K562 (cell line): ENCODE results near the gene S100A7A. TPM values are rescaled to one million over a fixed set of nuclear protein-coding genes. Genes with fewer than 3 reads are reported as not detected.

Experiments used
- ATAC-seq: fragments of 200-7000 bp; cut with Tn5 transposase; 3 replicates; pipeline ENCODE4 v1.9.1; 2020; ENCODE audit warnings: moderate library complexity
- BruUV-seq: library from RNA; stranded (reverse); fragments of 400-500 nt; replicated peaks from 2 replicates; lab custom pipeline; 2021; lab: Mats Ljungman, UMichigan
- CTCF ChIA-PET: fragments of 300-600 bp; formaldehyde crosslinking; extraction: SDS; loops from one replicate; lab custom pipeline; 2021; ENCODE audit warnings: low intra/inter-chr PET ratio; lab: Yijun Ruan, JAX
- POLR2A ChIA-PET: fragments of 300-600, 350-650 bp; sonication (Branson Sonifier 250); formaldehyde crosslinking; extraction: SDS; loops from one replicate; lab custom pipeline; 2021; ENCODE audit warnings: antibody characterized with exemption, inconsistent platforms; lab: Yijun Ruan, JAX
- DNase-seq, 4 experiments: peaks; one replicate each; pipeline versions ENCODE4 v3.0.0 to v3.0.0-alpha.2; 2011 to 2018; ENCODE audit warnings: low spot score in 3 of 4, mixed read lengths in 3 of 4; ENCODE audit errors: extremely low read depth in 1 of 4
- FAIRE-seq: peaks from 2 replicates; lab custom pipeline; 2011; peaks lifted over from hg19 to GRCh38; lab: Jason Lieb, UNC
- H2AFZ ChIP-seq: 2 replicates; pipeline ENCODE4 v1.6.0; 2011; ENCODE audit warnings: low read depth, low read length, control low read depth, inconsistent platforms
- H3K27ac ChIP-seq: fragments of 200-600 bp; 3 replicates; pipeline ENCODE4 v1.8.0; 2011; ENCODE audit warnings: low read depth, mild to moderate bottlenecking, control low read depth, inconsistent platforms, low read length, moderate library complexity, mixed read lengths; ENCODE audit errors: extremely low read depth
- H3K27me3 ChIP-seq, 2 experiments: fragments of 300-600 bp in 1 of 2; 2 replicates in 1 of 2; 3 replicates in 1 of 2; pipeline versions ENCODE4 v1.6.0 to v1.8.0; 2011; ENCODE audit warnings: inconsistent platforms in 2 of 2, low read length in 2 of 2, mild to moderate bottlenecking in 1 of 2, mixed read lengths in 1 of 2, moderate library complexity in 1 of 2; ENCODE audit not compliant: control insufficient read depth in 2 of 2, insufficient read depth in 2 of 2
- H3K36me3 ChIP-seq: fragments of 300-600 bp; 3 replicates; pipeline ENCODE4 v1.8.0; 2011; ENCODE audit warnings: mild to moderate bottlenecking, low read length, inconsistent platforms; ENCODE audit not compliant: control insufficient read depth, insufficient read depth
- H3K4me1 ChIP-seq, 2 experiments: fragments of 200-600 bp in 1 of 2; replicated peaks in 1 of 2; 2 replicates in 1 of 2; 3 replicates in 1 of 2; pipeline versions ENCODE4 v1.5.1 to v1.8.0; 2011; ENCODE audit warnings: inconsistent platforms in 2 of 2, low read length in 2 of 2, mild to moderate bottlenecking in 1 of 2, mixed read lengths in 1 of 2, moderate library complexity in 1 of 2; ENCODE audit not compliant: control insufficient read depth in 2 of 2, insufficient read depth in 2 of 2
- H3K4me2 ChIP-seq: 2 replicates; pipeline ENCODE4 v1.6.1; 2011; ENCODE audit warnings: low read length, control low read depth, inconsistent platforms, mixed read lengths; ENCODE audit not compliant: insufficient read depth
- H3K4me3 ChIP-seq: fragments of 200-600 bp; sonication (generic), shearing (Covaris generic); 2 replicates; pipeline ENCODE4 v1.5.1; 2016; ENCODE audit warnings: control low read depth, inconsistent platforms
- H3K79me2 ChIP-seq: fragments of 200-600 bp; 3 replicates; pipeline ENCODE4 v1.8.0; 2011; ENCODE audit warnings: low read length, inconsistent platforms; ENCODE audit not compliant: control insufficient read depth, insufficient read depth
- H3K9ac ChIP-seq, 2 experiments: 2 replicates each; pipeline versions ENCODE4 v1.6.0 to v1.6.1; 2011; ENCODE audit warnings: low read depth in 2 of 2, low read length in 2 of 2, control low read depth in 1 of 2, inconsistent platforms in 1 of 2, mild to moderate bottlenecking in 1 of 2, mixed read lengths in 1 of 2; ENCODE audit not compliant: insufficient read depth in 1 of 2
- H3K9me1 ChIP-seq: one replicate; pipeline ENCODE4 v1.6.0; 2011; ENCODE audit warnings: inconsistent platforms, mild to moderate bottlenecking, low read length, moderate library complexity; ENCODE audit not compliant: control insufficient read depth, insufficient read depth
- H3K9me3 ChIP-seq: replicated peaks from 2 replicates; pipeline ENCODE4 v1.5.1; 2011; ENCODE audit warnings: low read depth, low read length, inconsistent platforms; ENCODE audit not compliant: control insufficient read depth, insufficient read depth
- H4K20me1 ChIP-seq: replicated peaks from 2 replicates; pipeline ENCODE4 v1.6.1; 2011; ENCODE audit warnings: low read length, inconsistent platforms, mixed read lengths; ENCODE audit not compliant: control insufficient read depth, insufficient read depth
- CHD2 ChIP-seq: IDR thresholded peaks from 2 replicates; pipeline ENCODE4 v1.6.1; 2011; ENCODE audit warnings: low read depth, low read length
- CSDE1 ChIP-seq, 2 experiments: fragments of 450-650 bp; IDR thresholded peaks; 2 replicates each; pipeline ENCODE4 v1.6.1; 2016; ENCODE audit warnings: mild to moderate bottlenecking in 1 of 2
- GATA2 ChIP-seq: sonication (generic); formaldehyde crosslinking; IDR thresholded peaks from 2 replicates; pipeline ENCODE4 v1.4.0; 2020; ENCODE audit warnings: mild to moderate bottlenecking, missing genetic modification reagents
- KAT2B ChIP-seq: IDR thresholded peaks from one replicate; pipeline ENCODE4 v1.6.1; 2012; ENCODE audit warnings: low read depth, mild to moderate bottlenecking, control low read depth, inconsistent platforms, low read length, moderate library complexity
- NCOA4 ChIP-seq: fragments of 450-650 bp; IDR thresholded peaks from 2 replicates; pipeline ENCODE4 v1.6.1; 2018; ENCODE audit warnings: mild to moderate bottlenecking; ENCODE audit not compliant: partially characterized antibody
- PHF20 ChIP-seq: fragments of 450-650 bp; IDR thresholded peaks from 2 replicates; pipeline ENCODE4 v1.6.1; 2018; ENCODE audit not compliant: partially characterized antibody
- PYGO2 ChIP-seq: fragments of 450-650 bp; IDR thresholded peaks from 2 replicates; pipeline ENCODE4 v1.6.1; 2016; ENCODE audit warnings: mild to moderate bottlenecking, missing genetic modification characterization, moderate library complexity, missing compliant biosample characterization
- ZBTB17 ChIP-seq: fragments of 450-650 bp; formaldehyde crosslinking; IDR thresholded peaks from 2 replicates; pipeline ENCODE4 v1.4.0; 2020; ENCODE audit warnings: mild to moderate bottlenecking
- ZC3H11A ChIP-seq: IDR thresholded peaks from 2 replicates; pipeline ENCODE4 v1.6.1; 2012; ENCODE audit warnings: low read depth, low read length, improper control_type of control experiment
- ZFP1 ChIP-seq: fragments of 450-650 bp; formaldehyde crosslinking; IDR thresholded peaks from 2 replicates; pipeline ENCODE4 v1.4.0; 2020; ENCODE audit warnings: mild to moderate bottlenecking, mixed read lengths
- WGBS: fragments of 100-300 bp; shearing (Covaris generic); methylation state at CpG from one replicate; pipeline ENCODE4 v1.1.6; 2016; ENCODE audit warnings: low coverage, mixed read lengths; ENCODE audit not compliant: insufficient coverage; ENCODE audit errors: missing lambda C conversion rate; 5-methylcytosine and 5-hydroxymethylcytosine counted together
- in situ Hi-C: fragments of 300-500 bp; cut with MboI; formaldehyde crosslinking; loops from 4 replicates; pipeline ENCODE4 v1.15.0; 2018; ENCODE audit warnings: inconsistent platforms, mixed read lengths
- intact Hi-C: fragments of 100-400 bp; cut with micrococcal nuclease; formaldehyde crosslinking; loops from 2 replicates; pipeline ENCODE4 v1.14.2; 2022
- polyA plus RNA-seq, 8 experiments: library from polyadenylated mRNA; depleted of rRNA in 4 of 8; stranded (reverse) in 5 of 8; unstranded in 3 of 8; fragments of >200 nt; fragmentation: Nextera tagmentation in 2 of 8; fragmentation: Illumina TruSeq in 1 of 8; extraction: Ambion mirVana in 2 of 8; extraction: Trizol in 1 of 8; gene quantifications; 2 replicates each; pipeline versions ENCODE4 v1.2.1 to v1.2.3, GENCODE V29; 2011 to 2014; ENCODE audit warnings: inconsistent platforms in 1 of 8, missing spikeins in 1 of 8
- total RNA-seq, 7 experiments: library from RNA; depleted of rRNA in 6 of 7; stranded (reverse); fragments of >200 nt in 6 of 7; fragmentation: Illumina TruSeq in 2 of 7; extraction: Trizol in 2 of 7; gene quantifications; 2 replicates each; pipeline versions ENCODE4 v1.2.1 to v1.2.3, GENCODE V29; 2011 to 2021; ENCODE audit warnings: low replicate concordance in 1 of 7
- TF ChIP-seq, protein P1 (sequence below): fragments of 200-800 bp; sonication (Bioruptor generic); IDR thresholded peaks from 2 replicates; pipeline ENCODE4 v1.6.1; 2017; ENCODE audit warnings: missing genetic modification characterization, missing compliant biosample characterization
- TF ChIP-seq, protein P2 (sequence below): sonication (generic); formaldehyde crosslinking; IDR thresholded peaks from 2 replicates; pipeline ENCODE4 v1.8.0; 2022; ENCODE audit warnings: missing genetic modification reagents, mild to moderate bottlenecking, borderline replicate concordance
- TF ChIP-seq, protein P3 (sequence below): fragments of 450-650 bp; IDR thresholded peaks from 2 replicates; pipeline ENCODE4 v1.6.1; 2016
- TF ChIP-seq, protein P4 (sequence below): IDR thresholded peaks from 2 replicates; pipeline ENCODE4 v1.6.1; 2014; ENCODE audit warnings: antibody characterized with exemption

The S100A7A gene
- total and polyA plus RNA-seq, 9 of the 15 experiments (the other 6 are each of a cell fraction or from before 2014, with no cell fraction given), result not detected

DNA sequence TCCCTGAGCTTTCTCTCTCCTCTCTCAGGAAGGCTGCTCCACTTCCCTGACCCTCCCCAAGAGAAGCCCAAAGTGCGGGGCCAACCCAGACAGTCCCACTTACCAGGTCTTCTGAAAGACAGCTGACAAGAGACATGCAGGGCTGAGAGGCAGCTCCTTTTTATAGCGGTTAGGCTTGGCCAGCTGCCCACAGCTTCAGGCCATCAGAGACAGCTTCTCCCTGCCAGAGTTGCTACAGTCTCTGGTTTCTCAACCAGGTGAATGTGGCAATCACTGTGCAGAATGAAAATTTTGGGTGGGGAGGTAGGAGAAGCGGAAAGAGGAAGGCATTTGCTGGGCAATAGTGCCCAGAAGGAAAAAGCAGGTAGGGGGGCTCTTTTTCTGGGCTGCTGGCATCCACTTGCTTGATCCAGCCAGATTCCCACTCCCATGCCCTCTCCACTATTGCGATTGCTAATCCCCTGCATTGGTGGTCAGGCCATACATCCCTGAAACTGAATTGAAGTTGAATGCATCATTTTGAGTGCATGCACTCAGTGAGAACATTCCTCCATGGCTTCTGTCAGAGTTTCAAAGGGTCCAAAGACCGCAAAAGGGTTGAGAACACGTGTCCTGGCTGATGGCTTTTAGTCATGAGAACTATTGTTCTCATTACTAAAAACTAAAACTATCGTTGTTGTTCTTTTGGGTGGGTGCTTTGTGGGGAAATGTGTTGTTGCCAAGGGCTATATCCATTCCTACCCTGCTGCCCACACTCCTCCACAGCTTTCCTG is 25.2 kb upstream of the S100A7A start, which contains the start of gene S100A8:
Gene S100A8 (minus strand): TSS at position 136 of the 773 bp plus-strand sequence. CDS start 538 bp downstream, outside the sequence.
- Histone ChIP-seq H3K27me3 (peaks cover 8 to 42% of the 10 kb centered on the region in 2 experiments; a peak in 4 of 5 replicates), H3K4me2 (no peak within 1 kb of the TSS), H3K4me1 (peaks cover 0 to 6% of the 10 kb centered on the region in 2 experiments; a peak in 1 of 5 replicates), H3K9me1 (no peaks in the 10 kb centered on the region), H3K9ac (no peak within 1 kb of the TSS; a peak in 1 of 4 replicates), H3K27ac (no peak within 1 kb of the TSS), H3K36me3 (no peaks in the 10 kb centered on the region), H3K9me3 (no peaks in the 10 kb centered on the region), H2AFZ (no peak within 1 kb of the TSS), H3K79me2 (no peaks in the 10 kb centered on the region), H3K4me3 (no peak within 1 kb of the TSS), H4K20me1 (peaks cover 3% of the 10 kb centered on the region; the same call in 1 of the 2 replicates)
- TF ChIP-seq, protein P1, sequence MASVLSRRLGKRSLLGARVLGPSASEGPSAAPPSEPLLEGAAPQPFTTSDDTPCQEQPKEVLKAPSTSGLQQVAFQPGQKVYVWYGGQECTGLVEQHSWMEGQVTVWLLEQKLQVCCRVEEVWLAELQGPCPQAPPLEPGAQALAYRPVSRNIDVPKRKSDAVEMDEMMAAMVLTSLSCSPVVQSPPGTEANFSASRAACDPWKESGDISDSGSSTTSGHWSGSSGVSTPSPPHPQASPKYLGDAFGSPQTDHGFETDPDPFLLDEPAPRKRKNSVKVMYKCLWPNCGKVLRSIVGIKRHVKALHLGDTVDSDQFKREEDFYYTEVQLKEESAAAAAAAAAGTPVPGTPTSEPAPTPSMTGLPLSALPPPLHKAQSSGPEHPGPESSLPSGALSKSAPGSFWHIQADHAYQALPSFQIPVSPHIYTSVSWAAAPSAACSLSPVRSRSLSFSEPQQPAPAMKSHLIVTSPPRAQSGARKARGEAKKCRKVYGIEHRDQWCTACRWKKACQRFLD (CRISPR knock-in tag), result no peak
- TF ChIP-seq CSDE1 (IDR thresholded peaks at IDR 0.05), result no peak
- no peak for TF ChIP-seq KAT2B
- no peak for TF ChIP-seq CHD2
- TF ChIP-seq PHF20, result no peak
- TF ChIP-seq ZBTB17 (CRISPR knock-in tag), result no peak
- TF ChIP-seq, protein P2, sequence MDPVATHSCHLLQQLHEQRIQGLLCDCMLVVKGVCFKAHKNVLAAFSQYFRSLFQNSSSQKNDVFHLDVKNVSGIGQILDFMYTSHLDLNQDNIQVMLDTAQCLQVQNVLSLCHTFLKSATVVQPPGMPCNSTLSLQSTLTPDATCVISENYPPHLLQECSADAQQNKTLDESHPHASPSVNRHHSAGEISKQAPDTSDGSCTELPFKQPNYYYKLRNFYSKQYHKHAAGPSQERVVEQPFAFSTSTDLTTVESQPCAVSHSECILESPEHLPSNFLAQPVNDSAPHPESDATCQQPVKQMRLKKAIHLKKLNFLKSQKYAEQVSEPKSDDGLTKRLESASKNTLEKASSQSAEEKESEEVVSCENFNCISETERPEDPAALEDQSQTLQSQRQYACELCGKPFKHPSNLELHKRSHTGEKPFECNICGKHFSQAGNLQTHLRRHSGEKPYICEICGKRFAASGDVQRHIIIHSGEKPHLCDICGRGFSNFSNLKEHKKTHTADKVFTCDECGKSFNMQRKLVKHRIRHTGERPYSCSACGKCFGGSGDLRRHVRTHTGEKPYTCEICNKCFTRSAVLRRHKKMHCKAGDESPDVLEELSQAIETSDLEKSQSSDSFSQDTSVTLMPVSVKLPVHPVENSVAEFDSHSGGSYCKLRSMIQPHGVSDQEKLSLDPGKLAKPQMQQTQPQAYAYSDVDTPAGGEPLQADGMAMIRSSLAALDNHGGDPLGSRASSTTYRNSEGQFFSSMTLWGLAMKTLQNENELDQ (CRISPR knock-in tag), result no peak
- TF ChIP-seq, protein P3, sequence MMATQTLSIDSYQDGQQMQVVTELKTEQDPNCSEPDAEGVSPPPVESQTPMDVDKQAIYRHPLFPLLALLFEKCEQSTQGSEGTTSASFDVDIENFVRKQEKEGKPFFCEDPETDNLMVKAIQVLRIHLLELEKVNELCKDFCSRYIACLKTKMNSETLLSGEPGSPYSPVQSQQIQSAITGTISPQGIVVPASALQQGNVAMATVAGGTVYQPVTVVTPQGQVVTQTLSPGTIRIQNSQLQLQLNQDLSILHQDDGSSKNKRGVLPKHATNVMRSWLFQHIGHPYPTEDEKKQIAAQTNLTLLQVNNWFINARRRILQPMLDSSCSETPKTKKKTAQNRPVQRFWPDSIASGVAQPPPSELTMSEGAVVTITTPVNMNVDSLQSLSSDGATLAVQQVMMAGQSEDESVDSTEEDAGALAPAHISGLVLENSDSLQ, result no peak
- no peak for TF ChIP-seq ZFP1 (CRISPR knock-in tag)
- TF ChIP-seq PYGO2, result no peak
- no peak for TF ChIP-seq NCOA4
- TF ChIP-seq GATA2 (CRISPR knock-in tag), result no peak
- no peak for TF ChIP-seq ZC3H11A
- TF ChIP-seq, protein P4, sequence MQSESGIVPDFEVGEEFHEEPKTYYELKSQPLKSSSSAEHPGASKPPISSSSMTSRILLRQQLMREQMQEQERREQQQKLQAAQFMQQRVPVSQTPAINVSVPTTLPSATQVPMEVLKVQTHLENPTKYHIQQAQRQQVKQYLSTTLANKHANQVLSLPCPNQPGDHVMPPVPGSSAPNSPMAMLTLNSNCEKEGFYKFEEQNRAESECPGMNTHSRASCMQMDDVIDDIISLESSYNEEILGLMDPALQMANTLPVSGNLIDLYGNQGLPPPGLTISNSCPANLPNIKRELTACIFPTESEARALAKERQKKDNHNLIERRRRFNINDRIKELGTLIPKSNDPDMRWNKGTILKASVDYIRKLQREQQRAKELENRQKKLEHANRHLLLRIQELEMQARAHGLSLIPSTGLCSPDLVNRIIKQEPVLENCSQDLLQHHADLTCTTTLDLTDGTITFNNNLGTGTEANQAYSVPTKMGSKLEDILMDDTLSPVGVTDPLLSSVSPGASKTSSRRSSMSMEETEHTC, result no peak
- ChIA-PET CTCF (no interaction called here), POLR2A (no interaction called here)
- no peak for DNase-seq
- intact Hi-C loops, result no loop called here
- no peak for FAIRE-seq
- WGBS, result 3% methylated on average over 7 of the region's 7 CpGs
- in situ Hi-C loops, result no loop called here
- no peak for ATAC-seq
- no TSS peak for BruUV-seq
